GM23338 (cell line): ENCODE measurements around the gene USPL1. TPM values are rescaled to one million over a fixed set of nuclear protein-coding genes. Genes with fewer than 3 reads are reported as not detected.

Source experiments
- ATAC-seq: fragments of 200-7000 bp; cut with Tn5 transposase; 3 replicates; pipeline ENCODE4 v1.9.1; 2020
- DNase-seq: peaks from one replicate; pipeline ENCODE4 v3.0.0-alpha.2; 2015; ENCODE audit warnings: low spot score
- H2AFZ ChIP-seq: fragments of 200-600 bp; sonication (generic); 2 replicates; pipeline ENCODE4 v1.8.0; 2016; ENCODE audit warnings: antibody characterized with exemption, mild to moderate bottlenecking, moderate library complexity
- H3F3A ChIP-seq: fragments of 200-600 bp; sonication (generic); replicated peaks from 2 replicates; pipeline ENCODE4 v1.8.0; 2017; ENCODE audit warnings: antibody characterized with exemption, mixed run types, low read depth
- H3K27ac ChIP-seq: fragments of 200-600 bp; sonication (generic); 2 replicates; pipeline ENCODE4 v1.6.1; 2016; ENCODE audit warnings: low read depth
- H3K27me3 ChIP-seq: fragments of 200-600 bp; sonication (generic); 2 replicates; pipeline ENCODE4 v1.8.0; 2016; ENCODE audit warnings: mild to moderate bottlenecking, mixed run types, moderate library complexity; ENCODE audit not compliant: insufficient read depth
- H3K36me3 ChIP-seq: fragments of 200-600 bp; sonication (generic); 2 replicates; pipeline ENCODE4 v1.8.0; 2016; ENCODE audit warnings: mild to moderate bottlenecking; ENCODE audit not compliant: insufficient read depth
- H3K4me1 ChIP-seq: fragments of 200-600 bp; sonication (generic); 2 replicates; pipeline ENCODE4 v1.8.0; 2016; ENCODE audit warnings: mild to moderate bottlenecking, moderate library complexity; ENCODE audit not compliant: insufficient read depth
- H3K4me2 ChIP-seq: fragments of 200-600 bp; sonication (generic); 2 replicates; pipeline ENCODE4 v1.7.1; 2017; ENCODE audit warnings: mixed run types
- H3K4me3 ChIP-seq: fragments of 200-600 bp; sonication (generic); 2 replicates; pipeline ENCODE4 v1.6.1; 2016; ENCODE audit warnings: mixed run types
- H3K79me2 ChIP-seq: fragments of 200-600 bp; sonication (generic); replicated peaks from 2 replicates; pipeline ENCODE4 v1.8.0; 2017; ENCODE audit warnings: mild to moderate bottlenecking; ENCODE audit not compliant: insufficient read depth
- H3K9me2 ChIP-seq: fragments of 200-600 bp; sonication (generic); 2 replicates; pipeline ENCODE4 v1.8.0; 2017; ENCODE audit not compliant: insufficient read depth
- H4K20me1 ChIP-seq: fragments of 200-600 bp; sonication (generic); replicated peaks from 2 replicates; pipeline ENCODE4 v1.8.0; 2017; ENCODE audit warnings: mild to moderate bottlenecking; ENCODE audit not compliant: insufficient read depth
- H3K27ac Mint-ChIP-seq: 2 replicates; pipeline ENCODE4 v1.8.0; 2020; ENCODE audit warnings: inconsistent platforms, mild to moderate bottlenecking, moderate library complexity, mixed read lengths
- H3K27me3 Mint-ChIP-seq: 3 replicates; pipeline ENCODE4 v1.8.0; 2022; ENCODE audit warnings: low read depth, mild to moderate bottlenecking, moderate library complexity, mixed read lengths, inconsistent platforms; ENCODE audit not compliant: insufficient read depth, poor library complexity
- H3K36me3 Mint-ChIP-seq: 3 replicates; pipeline ENCODE4 v1.8.0; 2021; ENCODE audit warnings: low read depth, mild to moderate bottlenecking, inconsistent platforms, moderate library complexity, mixed read lengths
- H3K4me1 Mint-ChIP-seq: 3 replicates; pipeline ENCODE4 v1.8.0; 2020; ENCODE audit warnings: mild to moderate bottlenecking, inconsistent platforms, mixed read lengths
- H3K4me3 Mint-ChIP-seq: 3 replicates; pipeline ENCODE4 v1.8.0; 2021; ENCODE audit warnings: moderate library complexity, mild to moderate bottlenecking, inconsistent platforms, mixed read lengths
- H3K9me3 Mint-ChIP-seq: 3 replicates; pipeline ENCODE4 v1.8.0; 2020; ENCODE audit warnings: moderate library complexity, mild to moderate bottlenecking, inconsistent platforms, mixed read lengths
- CREB1 ChIP-seq: fragments of 250-450 bp; sonication (Bioruptor Pico); IDR thresholded peaks from 2 replicates; pipeline ENCODE4 v1.5.0; 2020; ENCODE audit warnings: low read depth, mild to moderate bottlenecking, moderate library complexity
- EZH2 ChIP-seq: fragments of 200-600 bp; sonication (generic); IDR thresholded peaks from one replicate; pipeline ENCODE4 v1.8.0; 2017; ENCODE audit warnings: antibody characterized with exemption, mild to moderate bottlenecking, low read depth; ENCODE audit not compliant: unreplicated experiment
- EZH2phosphoT487 ChIP-seq: fragments of 200-600 bp; sonication (generic); IDR thresholded peaks from one replicate; pipeline ENCODE4 v1.8.1; 2018; ENCODE audit warnings: antibody characterized with exemption; ENCODE audit not compliant: unreplicated experiment
- JUNB ChIP-seq: IDR thresholded peaks from one replicate; pipeline ENCODE4 v1.6.1; 2016; ENCODE audit warnings: antibody characterized with exemption; ENCODE audit not compliant: unreplicated experiment
- STAT1 ChIP-seq: IDR thresholded peaks from one replicate; pipeline ENCODE4 v1.6.1; 2016; ENCODE audit warnings: antibody characterized with exemption; ENCODE audit not compliant: unreplicated experiment
- ZNF114 ChIP-seq: fragments of 250-450 bp; sonication (Bioruptor Pico); IDR thresholded peaks from 2 replicates; pipeline ENCODE4 v1.5.0; 2020; ENCODE audit warnings: mild to moderate bottlenecking, moderate library complexity
- ZNF331 ChIP-seq: fragments of 250-450 bp; sonication (Bioruptor Pico); IDR thresholded peaks from 2 replicates; pipeline ENCODE4 v1.5.0; 2020; ENCODE audit warnings: low read depth, mild to moderate bottlenecking, moderate library complexity
- ZNF462 ChIP-seq: fragments of 250-450 bp; sonication (Bioruptor Pico); IDR thresholded peaks from 2 replicates; pipeline ENCODE4 v1.5.0; 2020; ENCODE audit warnings: mild to moderate bottlenecking, moderate library complexity
- polyA plus RNA-seq: library from polyadenylated mRNA; unstranded; fragments of >200 nt; fragmentation: Nextera tagmentation; extraction: Ambion mirVana; gene quantifications from 2 replicates; pipeline ENCODE4 v1.2.1, GENCODE V29; 2016
- total RNA-seq: library from RNA; depleted of rRNA; stranded (reverse); fragments of >200 nt; shearing (Covaris generic); gene quantifications from 2 replicates; pipeline ENCODE4 v1.2.3, GENCODE V29; 2014
- TF ChIP-seq, protein P1 (sequence below): IDR thresholded peaks from one replicate; pipeline ENCODE4 v1.6.1; 2018; ENCODE audit warnings: antibody characterized with exemption; ENCODE audit not compliant: unreplicated experiment
- TF ChIP-seq, protein P2 (sequence below): IDR thresholded peaks from 2 replicates; pipeline ENCODE4 v1.6.1; 2016; ENCODE audit warnings: antibody characterized with exemption

USPL1 gene
- total and polyA plus RNA-seq, 2 experiments from 2014 or later: 12.4 to 24.1 TPM

- TF ChIP-seq, protein P1, sequence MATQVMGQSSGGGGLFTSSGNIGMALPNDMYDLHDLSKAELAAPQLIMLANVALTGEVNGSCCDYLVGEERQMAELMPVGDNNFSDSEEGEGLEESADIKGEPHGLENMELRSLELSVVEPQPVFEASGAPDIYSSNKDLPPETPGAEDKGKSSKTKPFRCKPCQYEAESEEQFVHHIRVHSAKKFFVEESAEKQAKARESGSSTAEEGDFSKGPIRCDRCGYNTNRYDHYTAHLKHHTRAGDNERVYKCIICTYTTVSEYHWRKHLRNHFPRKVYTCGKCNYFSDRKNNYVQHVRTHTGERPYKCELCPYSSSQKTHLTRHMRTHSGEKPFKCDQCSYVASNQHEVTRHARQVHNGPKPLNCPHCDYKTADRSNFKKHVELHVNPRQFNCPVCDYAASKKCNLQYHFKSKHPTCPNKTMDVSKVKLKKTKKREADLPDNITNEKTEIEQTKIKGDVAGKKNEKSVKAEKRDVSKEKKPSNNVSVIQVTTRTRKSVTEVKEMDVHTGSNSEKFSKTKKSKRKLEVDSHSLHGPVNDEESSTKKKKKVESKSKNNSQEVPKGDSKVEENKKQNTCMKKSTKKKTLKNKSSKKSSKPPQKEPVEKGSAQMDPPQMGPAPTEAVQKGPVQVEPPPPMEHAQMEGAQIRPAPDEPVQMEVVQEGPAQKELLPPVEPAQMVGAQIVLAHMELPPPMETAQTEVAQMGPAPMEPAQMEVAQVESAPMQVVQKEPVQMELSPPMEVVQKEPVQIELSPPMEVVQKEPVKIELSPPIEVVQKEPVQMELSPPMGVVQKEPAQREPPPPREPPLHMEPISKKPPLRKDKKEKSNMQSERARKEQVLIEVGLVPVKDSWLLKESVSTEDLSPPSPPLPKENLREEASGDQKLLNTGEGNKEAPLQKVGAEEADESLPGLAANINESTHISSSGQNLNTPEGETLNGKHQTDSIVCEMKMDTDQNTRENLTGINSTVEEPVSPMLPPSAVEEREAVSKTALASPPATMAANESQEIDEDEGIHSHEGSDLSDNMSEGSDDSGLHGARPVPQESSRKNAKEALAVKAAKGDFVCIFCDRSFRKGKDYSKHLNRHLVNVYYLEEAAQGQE: no peak
Measured at GRCh38 chr13:30633861-30634260, 16.1 kb downstream of the USPL1 start (continued).

DNA sequence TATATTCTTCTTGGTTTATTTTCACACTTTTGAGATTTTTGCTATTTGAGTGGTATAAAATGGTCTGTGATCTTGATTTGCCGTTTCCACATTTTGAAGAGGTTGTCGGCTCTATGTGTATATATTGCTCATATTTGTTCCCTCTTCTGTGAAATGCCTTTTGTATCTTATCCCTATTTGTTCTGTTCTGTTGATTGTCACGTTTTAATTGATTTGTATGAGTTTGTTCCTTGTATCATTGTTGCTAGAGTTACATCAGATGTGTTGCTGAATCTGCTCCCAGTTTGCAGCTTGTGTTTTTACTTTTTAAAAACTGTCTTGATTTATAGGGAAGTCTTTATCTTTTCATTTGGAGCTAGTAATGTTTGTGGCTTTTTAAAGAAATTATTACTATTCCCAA, 17.1 kb downstream of the USPL1 start:
- Histone ChIP-seq H3K4me2 (no peak overlapping the region), H3F3A (no peaks in the 10 kb centered on the region), H2AFZ (no peak overlapping the region), H3K4me1 (no peaks in the 10 kb centered on the region), H3K4me3 (no peak overlapping the region), H3K36me3 (peaks cover 7% of the 10 kb centered on the region; the same call in 1 of the 2 replicates), H3K79me2 (peaks cover 83% of the 10 kb centered on the region), H3K27me3 (no peaks in the 10 kb centered on the region), H3K27ac (no peak overlapping the region), H3K9me2 (no peaks in the 10 kb centered on the region), H4K20me1 (peaks cover 12% of the 10 kb centered on the region)
- no peak for DNase-seq
- Mint-ChIP-seq H3K27ac (no peak overlapping the region; the same call in 1 of the 2 replicates), H3K4me3 (no peak overlapping the region), H3K27me3 (peaks cover 2% of the 10 kb centered on the region), H3K9me3 (no peaks in the 10 kb centered on the region), H3K36me3 (peaks cover 54% of the 10 kb centered on the region), H3K4me1 (no peaks in the 10 kb centered on the region)
- ATAC-seq: no peak
- TF ChIP-seq, protein P1: no peak
- TF ChIP-seq EZH2phosphoT487 (no peak), CREB1 (CRISPR knock-in tag) (no peak), EZH2 (no peak), STAT1 (no peak), JUNB (no peak), ZNF462 (CRISPR knock-in tag) (no peak), ZNF331 (CRISPR knock-in tag) (no peak), ZNF114 (CRISPR knock-in tag) (no peak)
- TF ChIP-seq, protein P2, sequence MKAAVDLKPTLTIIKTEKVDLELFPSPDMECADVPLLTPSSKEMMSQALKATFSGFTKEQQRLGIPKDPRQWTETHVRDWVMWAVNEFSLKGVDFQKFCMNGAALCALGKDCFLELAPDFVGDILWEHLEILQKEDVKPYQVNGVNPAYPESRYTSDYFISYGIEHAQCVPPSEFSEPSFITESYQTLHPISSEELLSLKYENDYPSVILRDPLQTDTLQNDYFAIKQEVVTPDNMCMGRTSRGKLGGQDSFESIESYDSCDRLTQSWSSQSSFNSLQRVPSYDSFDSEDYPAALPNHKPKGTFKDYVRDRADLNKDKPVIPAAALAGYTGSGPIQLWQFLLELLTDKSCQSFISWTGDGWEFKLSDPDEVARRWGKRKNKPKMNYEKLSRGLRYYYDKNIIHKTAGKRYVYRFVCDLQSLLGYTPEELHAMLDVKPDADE: no peak
